OCI-LY1 (cell line): ENCODE data around the gene ULK4.
A peak's percentile ranks its signal among the peaks of the same experiment; 100 is the strongest.

Experiments used
- H2AFZ ChIP-seq: fragments of 200-600 bp; sonication (generic), shearing (Covaris generic); 2 replicates; pipeline ENCODE4 v1.6.0; 2014; ENCODE audit warnings: antibody characterized with exemption, mild to moderate bottlenecking, low read length
- H3F3A ChIP-seq: fragments of 200-600 bp; sonication (generic), shearing (Covaris generic); 2 replicates; pipeline ENCODE4 v1.6.0; 2014; ENCODE audit warnings: mild to moderate bottlenecking, antibody characterized with exemption, low read length, moderate library complexity; ENCODE audit not compliant: insufficient read depth
- H3K27ac ChIP-seq: fragments of 200-600 bp; sonication (generic); 2 replicates; pipeline ENCODE4 v1.5.1; 2014; ENCODE audit warnings: low read length, mixed run types, mild to moderate bottlenecking, low read depth; ENCODE audit not compliant: poor library complexity, severe bottlenecking
- H3K27me3 ChIP-seq: fragments of 200-600 bp; sonication (generic); 2 replicates; pipeline ENCODE4 v1.6.0; 2014; ENCODE audit warnings: antibody characterized with exemption, mild to moderate bottlenecking, low read length, moderate library complexity; ENCODE audit not compliant: insufficient read depth
- H3K36me3 ChIP-seq: fragments of 200-600 bp; sonication (generic); 2 replicates; pipeline ENCODE4 v1.6.1; 2014; ENCODE audit warnings: mild to moderate bottlenecking, antibody characterized with exemption, low read length, moderate library complexity, mixed read lengths; ENCODE audit not compliant: insufficient read depth
- H3K4me1 ChIP-seq: fragments of 200-600 bp; sonication (generic); 2 replicates; pipeline ENCODE4 v1.5.1; 2014; ENCODE audit warnings: mild to moderate bottlenecking, low read length, moderate library complexity; ENCODE audit not compliant: insufficient read depth, severe bottlenecking
- H3K4me2 ChIP-seq: fragments of 200-600 bp; sonication (generic), shearing (Covaris generic); 2 replicates; pipeline ENCODE4 v1.6.1; 2014; ENCODE audit warnings: low read length
- H3K4me3 ChIP-seq: fragments of 200-600 bp; sonication (generic); 2 replicates; pipeline ENCODE4 v1.5.1; 2014; ENCODE audit warnings: low read length, low read depth, mild to moderate bottlenecking, mixed read lengths; ENCODE audit not compliant: poor library complexity, severe bottlenecking
- H3K79me2 ChIP-seq: fragments of 200-600 bp; shearing (Covaris generic); 2 replicates; pipeline ENCODE4 v1.6.1; 2016; ENCODE audit warnings: mixed run types, low read length, mixed read lengths; ENCODE audit not compliant: insufficient read depth
- H3K9ac ChIP-seq: fragments of 200-600 bp; sonication (generic), shearing (Covaris generic); 2 replicates; pipeline ENCODE4 v1.6.1; 2014; ENCODE audit warnings: mild to moderate bottlenecking, low read length, mixed read lengths
- H3K9me2 ChIP-seq: fragments of 200-600 bp; sonication (generic), shearing (Covaris generic); 2 replicates; pipeline ENCODE4 v1.6.1; 2014; ENCODE audit warnings: low read depth, mild to moderate bottlenecking, low read length, mixed read lengths
- H3K9me3 ChIP-seq: fragments of 200-600 bp; shearing (Covaris generic); 2 replicates; pipeline ENCODE4 v1.6.1; 2014; ENCODE audit warnings: low read length, mixed read lengths
- H4K20me1 ChIP-seq: fragments of 200-600 bp; sonication (generic), shearing (Covaris generic); 2 replicates; pipeline ENCODE4 v1.6.0; 2016; ENCODE audit warnings: mild to moderate bottlenecking, low read length; ENCODE audit not compliant: insufficient read depth
- CTCF ChIP-seq: fragments of 200-600 bp; sonication (generic), shearing (Covaris generic); IDR thresholded peaks from 2 replicates; pipeline ENCODE4 v1.5.1; 2017; ENCODE audit warnings: mild to moderate bottlenecking, antibody characterized with exemption, low read length, moderate library complexity, mixed read lengths
- EZH2 ChIP-seq: fragments of 200-600 bp; sonication (generic), shearing (Covaris generic); IDR thresholded peaks from 2 replicates; pipeline ENCODE4 v1.8.0; 2017; ENCODE audit warnings: borderline replicate concordance, mixed run types, mild to moderate bottlenecking, antibody characterized with exemption, low read length, moderate library complexity, mixed read lengths

Gene ULK4

GRCh38 chr3:41574900-41575299, 387.0 kb downstream of the ULK4 start:
- Histone ChIP-seq H3K9me2 (no peaks in the 10 kb centered on the region), H3K4me2 (no peak overlapping the region), H3K36me3 (no peaks in the 10 kb centered on the region), H3K4me1 (no peaks in the 10 kb centered on the region), H4K20me1 (no peaks in the 10 kb centered on the region), H3K4me3 (no peak overlapping the region), H3K79me2 (no peaks in the 10 kb centered on the region), H3K9me3 (no peaks in the 10 kb centered on the region), H3K9ac (no peak overlapping the region), H3F3A (no peaks in the 10 kb centered on the region), H3K27ac (no peak overlapping the region), H2AFZ (no peak overlapping the region), H3K27me3 (no peaks in the 10 kb centered on the region)
- TF ChIP-seq CTCF (peak; percentile 17; the same call in 1 of the 2 replicates), EZH2 (no peak)

- Histone ChIP-seq H3K27ac (no peak overlapping the region), H3K36me3 (no peaks in the 10 kb centered on the region), H3K79me2 (no peaks in the 10 kb centered on the region), H4K20me1 (no peaks in the 10 kb centered on the region), H3K27me3 (no peaks in the 10 kb centered on the region), H3F3A (no peaks in the 10 kb centered on the region), H3K4me1 (no peaks in the 10 kb centered on the region), H3K9me2 (no peaks in the 10 kb centered on the region), H3K9ac (no peak overlapping the region), H2AFZ (no peak overlapping the region), H3K9me3 (no peaks in the 10 kb centered on the region), H3K4me2 (no peak overlapping the region), H3K4me3 (no peak overlapping the region)
- TF ChIP-seq CTCF, result no peak
- no peak for TF ChIP-seq EZH2
These were observed 388.3 kb downstream of the ULK4 start for GRCh38 chr3:41573591-41573990.

- Histone ChIP-seq H3K9me2 (no peaks in the 10 kb centered on the region), H3K4me3 (no peak overlapping the region), H3K79me2 (no peaks in the 10 kb centered on the region), H3K27me3 (no peaks in the 10 kb centered on the region), H4K20me1 (no peaks in the 10 kb centered on the region), H3F3A (no peaks in the 10 kb centered on the region), H3K27ac (no peak overlapping the region), H3K9me3 (no peaks in the 10 kb centered on the region), H2AFZ (no peak overlapping the region), H3K36me3 (no peaks in the 10 kb centered on the region), H3K4me1 (no peaks in the 10 kb centered on the region), H3K4me2 (no peak overlapping the region), H3K9ac (no peak overlapping the region)
- TF ChIP-seq EZH2 (no peak), CTCF (no peak)
These were observed 389.8 kb downstream of the ULK4 start for GRCh38 chr3:41572092-41572491.
